HepG2 (cell line): Measurements from ENCODE around the gene MTHFD1L. TPM values are rescaled to one million over a fixed set of nuclear protein-coding genes. Genes with fewer than 3 reads are reported as not detected.

Experiments used
- ATAC-seq: fragments of 200-7000 bp; cut with Tn5 transposase; 3 replicates; pipeline ENCODE4 v1.9.1; 2020; ENCODE audit warnings: mild to moderate bottlenecking, moderate library complexity
- BruUV-seq: library from RNA; stranded (reverse); fragments of 400-500 nt; replicated peaks from 2 replicates; lab custom pipeline; 2021; lab: Mats Ljungman, UMichigan
- CTCF ChIA-PET: fragments of 300-600 bp; formaldehyde crosslinking; extraction: SDS; loops from one replicate; lab custom pipeline; 2021; ENCODE audit warnings: low total read pairs, inconsistent platforms, low intra/inter-chr PET ratio; lab: Yijun Ruan, JAX
- POLR2A ChIA-PET: fragments of 350-600 bp; sonication (Branson Sonifier 250); formaldehyde crosslinking; loops from one replicate; lab custom pipeline; 2020; ENCODE audit warnings: antibody characterized with exemption, inconsistent platforms; lab: Yijun Ruan, JAX
- DNase-seq: peaks from one replicate; pipeline ENCODE4 v3.0.0-alpha.2; 2015; ENCODE audit warnings: low spot score
- FAIRE-seq: peaks from 3 replicates; lab custom pipeline; 2011; peaks lifted over from hg19 to GRCh38; lab: Jason Lieb, UNC
- H2AFZ ChIP-seq: one replicate; pipeline ENCODE4 v1.6.1; 2011; ENCODE audit warnings: low read length, inconsistent platforms
- H3K27ac ChIP-seq: fragments of 300-600 bp; 3 replicates; pipeline ENCODE4 v1.8.0; 2011; ENCODE audit warnings: mixed run types, mild to moderate bottlenecking, mixed read lengths, low read length, inconsistent platforms; ENCODE audit not compliant: insufficient read depth; ENCODE audit errors: extremely low read length
- H3K27me3 ChIP-seq, 2 experiments: fragments of 200-600 bp in 1 of 2; 2 replicates in 1 of 2; 3 replicates in 1 of 2; pipeline versions ENCODE4 v1.6.0 to v1.8.0; 2011; ENCODE audit warnings: low read length in 2 of 2, mild to moderate bottlenecking in 2 of 2, moderate library complexity in 2 of 2, inconsistent platforms in 1 of 2; ENCODE audit not compliant: insufficient read depth in 2 of 2, control insufficient read depth in 1 of 2
- H3K36me3 ChIP-seq, 2 experiments: fragments of 200-600 bp in 1 of 2; replicated peaks in 1 of 2; 2 replicates in 1 of 2; 3 replicates in 1 of 2; pipeline versions ENCODE4 v1.5.1 to v1.8.0; 2011; ENCODE audit warnings: low read length in 2 of 2, inconsistent platforms in 1 of 2; ENCODE audit not compliant: insufficient read depth in 2 of 2, control insufficient read depth in 1 of 2
- H3K4me1 ChIP-seq: 2 replicates; pipeline ENCODE4 v1.5.1; 2012; ENCODE audit warnings: low read length, inconsistent platforms; ENCODE audit not compliant: insufficient read depth
- H3K4me2 ChIP-seq: 2 replicates; pipeline ENCODE4 v1.6.0; 2011; ENCODE audit warnings: low read depth, low read length, inconsistent platforms
- H3K4me3 ChIP-seq, 3 experiments: fragments of 200-600 bp in 1 of 3; sonication (generic), shearing (Covaris generic) in 1 of 3; replicated peaks in 1 of 3; 2 replicates each; pipeline ENCODE4 v1.5.1; 2011 to 2016; ENCODE audit warnings: low read length in 3 of 3, inconsistent platforms in 2 of 3, low read depth in 2 of 3, mild to moderate bottlenecking in 2 of 3, control low read depth in 1 of 3, mixed read lengths in 1 of 3; ENCODE audit not compliant: insufficient read depth in 1 of 3
- H3K79me2 ChIP-seq: one replicate; pipeline ENCODE4 v1.6.1; 2011; ENCODE audit warnings: low read length, inconsistent platforms; ENCODE audit not compliant: insufficient read depth
- H3K9ac ChIP-seq: 2 replicates; pipeline ENCODE4 v1.6.0; 2011; ENCODE audit warnings: mild to moderate bottlenecking, low read depth, low read length, inconsistent platforms; ENCODE audit not compliant: insufficient read depth
- H3K9me3 ChIP-seq: 2 replicates; pipeline ENCODE4 v1.5.1; 2012; ENCODE audit warnings: mild to moderate bottlenecking, low read length
- H4K20me1 ChIP-seq: 2 replicates; pipeline ENCODE4 v1.6.0; 2011; ENCODE audit warnings: inconsistent platforms, mild to moderate bottlenecking, low read length, moderate library complexity; ENCODE audit not compliant: insufficient read depth
- ARID5B ChIP-seq: IDR thresholded peaks from 2 replicates; pipeline ENCODE4 v1.4.0; 2020; ENCODE audit warnings: mild to moderate bottlenecking, missing genetic modification reagents
- GFI1 ChIP-seq: sonication (generic); formaldehyde crosslinking; IDR thresholded peaks from 2 replicates; pipeline ENCODE4 v1.5.0; 2020; ENCODE audit warnings: missing genetic modification reagents, mild to moderate bottlenecking, borderline replicate concordance
- RFXANK ChIP-seq: IDR thresholded peaks from 2 replicates; pipeline ENCODE4 v1.6.1; 2016
- ZBTB37 ChIP-seq: sonication (generic); formaldehyde crosslinking; IDR thresholded peaks from 2 replicates; pipeline ENCODE4 v1.4.0; 2020; ENCODE audit warnings: mild to moderate bottlenecking, missing genetic modification reagents
- ZBTB44 ChIP-seq: sonication (generic); formaldehyde crosslinking; IDR thresholded peaks from 2 replicates; pipeline ENCODE4 v1.4.0; 2020; ENCODE audit warnings: missing genetic modification reagents
- ZNF124 ChIP-seq: sonication (generic); formaldehyde crosslinking; IDR thresholded peaks from 2 replicates; pipeline ENCODE4 v1.4.0; 2020; ENCODE audit warnings: missing genetic modification reagents
- WGBS: methylation state at CpG from one replicate; pipeline ENCODE4 v1.1.6; 2017; ENCODE audit warnings: low lambda C conversion rate; 5-methylcytosine and 5-hydroxymethylcytosine counted together
- in situ Hi-C: cut with HindIII; loops from 2 replicates; pipeline ENCODE4 v1.10.0; 2017; ENCODE audit warnings: low pct_unique_long_range_greater_than_20kb; ENCODE audit not compliant: extremely low pct_ligation_motif_present
- intact Hi-C: fragments of 100-400 bp; cut with micrococcal nuclease; formaldehyde crosslinking; loops from one replicate; pipeline ENCODE4 v1.10.0; 2022; ENCODE audit not compliant: unreplicated experiment
- polyA plus RNA-seq, 8 experiments: library from polyadenylated mRNA; depleted of rRNA in 3 of 8; stranded (reverse) in 7 of 8; unstranded in 1 of 8; fragments of >200 nt; fragmentation: Illumina TruSeq in 4 of 8; extraction: Trizol in 4 of 8; gene quantifications; 2 replicates each; pipeline versions ENCODE4 v1.2.1 to v1.2.3, GENCODE V29; 2011 to 2016; ENCODE audit warnings: low read depth in 4 of 8, missing spikeins in 1 of 8, mixed read lengths in 1 of 8; ENCODE audit not compliant: insufficient read depth in 1 of 8
- total RNA-seq, 5 experiments: library from RNA; depleted of rRNA; stranded (reverse); fragments of >200 nt; fragmentation: Illumina TruSeq; extraction: Trizol; gene quantifications; 2 replicates each; pipeline ENCODE4 v1.2.3, GENCODE V29; 2016; ENCODE audit warnings: low read depth in 1 of 5

Gene MTHFD1L
- total and polyA plus RNA-seq, 2 of the 13 experiments (the other 11 are each of a cell fraction or from before 2014, with no cell fraction given) = 24.0 to 39.6 TPM

- TF ChIP-seq ARID5B = peak; percentile 36; the same call in 1 of the 2 replicates
- TF ChIP-seq, all 625 proteins: peak for 11
These were observed 222.5 kb downstream of the MTHFD1L start (continued) for GRCh38 chr6:151087861-151088598.

- Histone ChIP-seq H3K4me3 (no peak overlapping the region), H3K9me3 (no peaks in the 10 kb centered on the region), H3K79me2 (no peaks in the 10 kb centered on the region), H3K36me3 (peaks cover 8 to 26% of the 10 kb centered on the region in 2 experiments; a peak in 4 of 5 replicates), H3K4me2 (no peak overlapping the region), H3K27ac (no peak overlapping the region), H3K27me3 (no peaks in the 10 kb centered on the region), H2AFZ (no peak overlapping the region), H3K4me1 (peaks cover 15% of the 10 kb centered on the region), H4K20me1 (no peaks in the 10 kb centered on the region), H3K9ac (no peak overlapping the region)
- DNase-seq (no peak), FAIRE-seq (no peak), ATAC-seq (no peak)
- WGBS = 96% methylated on average over 11 of the region's 11 CpGs
- TF ChIP-seq ZBTB44 (CRISPR knock-in tag) (no peak), ZNF124 (CRISPR knock-in tag) (no peak), RFXANK (CRISPR knock-in tag) (no peak), GFI1 (no peak), ZBTB37 (CRISPR knock-in tag) (no peak)
- ChIA-PET POLR2A (no interaction called here), CTCF (no interaction called here)
- intact Hi-C loops = no loop called here
- no TSS peak for BruUV-seq
- in situ Hi-C loops = no loop called here
These were observed 223.1 kb downstream of the MTHFD1L start for GRCh38 chr6:151088599-151088935.
